Measurements from ENCODE around the gene PIGB.
"Not testable (repeated sequence)": the region's sequence is repeated elsewhere in the genome, so short reads cannot be mapped to it uniquely, and the experiment has no call there.

PIGB gene

DNA sequence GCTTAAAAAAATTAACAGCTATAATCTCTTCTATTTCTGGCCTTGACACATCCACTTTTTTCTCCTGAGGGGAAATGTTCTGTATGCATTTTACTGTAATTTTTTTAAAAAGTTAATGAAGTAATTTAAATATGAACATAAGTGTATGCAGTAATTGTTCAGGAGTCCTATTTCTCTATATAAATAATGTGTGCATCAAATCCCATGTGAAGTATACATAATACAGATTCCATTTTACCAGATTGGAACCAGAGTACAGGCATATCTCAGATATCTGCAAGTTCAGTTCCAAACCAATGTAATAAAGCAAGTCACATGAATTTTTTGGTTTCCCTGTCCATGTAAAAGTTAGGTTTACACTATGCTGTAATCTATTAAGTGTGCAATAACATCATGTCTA lies 62.6 kb downstream of the PIGB start:
- Histone ChIP-seq H2AFZ (ENCODE audit: low read length, unreplicated experiment) (no peak overlapping the region), H3K27ac (ENCODE audit: low read depth, low read length) (no peak overlapping the region), H3K27me3 (ENCODE audit: insufficient read depth, low read length) (no peaks in the 10 kb centered on the region), H3K4me1 (ENCODE audit: control insufficient read depth, insufficient read depth, low read length, unreplicated experiment) (no peaks in the 10 kb centered on the region), H3K79me2 (ENCODE audit: control insufficient read depth, insufficient read depth, low read length, unreplicated experiment) (no peaks in the 10 kb centered on the region), H3K36me3 (ENCODE audit: insufficient read depth, low read length) (peaks cover 18% of the 10 kb centered on the region), H3K4me3 (ENCODE audit: low read depth, low read length) (no peak overlapping the region)

DNA sequence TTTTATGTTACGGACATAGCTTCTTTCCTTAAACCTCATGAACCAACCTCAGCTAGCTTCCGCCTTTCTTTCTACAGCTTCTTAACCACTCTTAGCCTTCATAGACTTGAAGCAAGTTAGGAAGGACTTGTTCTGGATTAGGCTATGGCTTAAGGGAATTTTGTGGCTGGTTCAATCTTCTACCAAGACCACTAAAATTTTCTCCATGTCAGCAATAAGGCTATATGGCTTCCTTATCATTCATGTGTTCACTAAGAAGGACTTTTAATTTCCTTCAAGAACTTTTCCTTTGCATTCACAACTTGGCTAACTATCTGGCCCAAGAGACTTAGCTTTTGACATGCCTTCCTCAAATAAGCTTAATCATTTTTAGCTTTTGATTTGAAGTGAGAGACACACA lies 64.7 kb downstream of the PIGB start:
- no peaks in the 10 kb centered on the region for H3K79me2 ChIP-seq (ENCODE audit: control insufficient read depth, insufficient read depth, low read length, unreplicated experiment)
- H3K4me1 ChIP-seq (ENCODE audit: control insufficient read depth, insufficient read depth, low read length, unreplicated experiment) = peaks cover 7% of the 10 kb centered on the region
- H3K27me3 ChIP-seq (ENCODE audit: insufficient read depth, low read length) = no peaks in the 10 kb centered on the region
- H3K4me3 ChIP-seq (ENCODE audit: low read depth, low read length) = no peak overlapping the region
- H3K27ac ChIP-seq (ENCODE audit: low read depth, low read length) = no peak overlapping the region
- peaks cover 20% of the 10 kb centered on the region; the same call in 1 of the 2 replicates for H3K36me3 ChIP-seq (ENCODE audit: insufficient read depth, low read length)
- no peak overlapping the region for H2AFZ ChIP-seq (ENCODE audit: low read length, unreplicated experiment)

DNA sequence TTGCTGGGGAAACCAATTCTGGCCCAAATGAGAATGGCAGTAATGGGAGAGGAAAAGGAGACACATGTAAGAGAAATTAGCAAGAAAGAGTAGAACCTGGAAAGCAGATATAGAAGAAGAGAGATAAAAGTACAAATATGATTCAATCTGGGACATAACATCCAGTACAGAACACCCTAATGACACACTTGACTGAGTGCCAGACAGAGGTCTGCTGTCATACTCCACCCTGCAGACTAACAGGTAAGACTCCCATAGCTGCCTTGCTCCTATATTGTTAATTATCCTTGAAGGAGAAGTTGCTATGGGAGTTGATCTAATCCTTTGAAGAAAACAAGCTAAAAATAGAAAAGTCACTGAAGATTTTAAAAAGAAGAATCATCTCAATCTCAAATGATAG lies 68.0 kb downstream of the PIGB start:
- peaks cover 20% of the 10 kb centered on the region; the same call in 1 of the 2 replicates for H3K36me3 ChIP-seq (ENCODE audit: insufficient read depth, low read length)
- H3K79me2 ChIP-seq (ENCODE audit: control insufficient read depth, insufficient read depth, low read length, unreplicated experiment) = peaks cover 3% of the 10 kb centered on the region

DNA sequence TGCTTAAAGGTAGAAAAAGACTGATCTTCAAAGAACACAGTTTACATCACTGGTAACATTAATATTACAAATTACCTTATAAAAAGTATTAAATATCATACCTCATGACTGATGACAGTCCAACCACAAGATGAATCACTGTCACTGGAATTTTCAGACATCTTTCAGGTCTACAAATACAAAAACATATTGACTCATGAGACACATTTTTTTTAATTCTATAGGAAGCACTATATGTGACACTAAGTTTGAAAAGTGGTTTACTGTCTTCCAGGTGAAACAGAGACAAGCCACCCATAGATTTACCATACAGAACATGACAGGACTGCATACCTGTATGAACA lies 70.2 kb downstream of the PIGB start:
- Histone ChIP-seq H3K79me2 (ENCODE audit: control insufficient read depth, insufficient read depth, low read length, unreplicated experiment) (peaks cover 3% of the 10 kb centered on the region), H3K27ac (ENCODE audit: low read depth, low read length) (peak overlapping the region; percentile 81), H3K4me3 (ENCODE audit: low read depth, low read length) (peak overlapping the region; percentile 46), H3K4me1 (ENCODE audit: control insufficient read depth, insufficient read depth, low read length, unreplicated experiment) (peaks cover 16% of the 10 kb centered on the region), H2AFZ (ENCODE audit: low read length, unreplicated experiment) (no peak overlapping the region), H3K27me3 (ENCODE audit: insufficient read depth, low read length) (no peaks in the 10 kb centered on the region), H3K36me3 (ENCODE audit: insufficient read depth, low read length) (0 out of 2 replicates have a peak, but pooled peaks cover 10% of the 10 kb centered on the region)

More for the DNA sequence above, 68.0 kb downstream of the PIGB start:
- no peak overlapping the region for H2AFZ ChIP-seq (ENCODE audit: low read length, unreplicated experiment)
- no peaks in the 10 kb centered on the region for H3K27me3 ChIP-seq (ENCODE audit: insufficient read depth, low read length)
- H3K27ac ChIP-seq (ENCODE audit: low read depth, low read length) = no peak overlapping the region
- peaks cover 16% of the 10 kb centered on the region for H3K4me1 ChIP-seq (ENCODE audit: control insufficient read depth, insufficient read depth, low read length, unreplicated experiment)
- H3K4me3 ChIP-seq (ENCODE audit: low read depth, low read length) = no peak overlapping the region

DNA sequence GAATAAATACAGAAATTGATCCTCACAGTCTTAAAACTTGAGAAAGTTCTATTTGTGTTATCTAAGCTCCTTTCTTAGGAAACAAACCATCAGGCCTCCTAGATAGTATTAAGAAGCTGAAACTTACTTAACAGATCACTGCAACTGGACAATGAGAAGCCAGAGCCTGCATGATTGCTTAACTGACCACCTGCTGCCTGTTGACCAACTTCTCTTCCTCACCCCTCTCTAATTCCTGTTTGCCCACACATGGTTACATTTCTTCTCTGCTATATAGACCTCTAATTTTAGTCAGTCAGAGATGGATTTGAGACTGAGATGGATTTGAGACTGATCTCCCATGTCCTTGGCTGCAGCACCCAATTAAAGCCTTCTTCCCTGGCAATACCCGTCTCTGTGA lies 75.7 kb downstream of the PIGB start:
- H3K27me3 ChIP-seq (ENCODE audit: insufficient read depth, low read length) = no peaks in the 10 kb centered on the region
- no peak overlapping the region for H3K4me3 ChIP-seq (ENCODE audit: low read depth, low read length)
- H3K4me1 ChIP-seq (ENCODE audit: control insufficient read depth, insufficient read depth, low read length, unreplicated experiment) = peaks cover under 1% of the 10 kb centered on the region
- no peak overlapping the region for H3K27ac ChIP-seq (ENCODE audit: low read depth, low read length)
- no peak overlapping the region for H2AFZ ChIP-seq (ENCODE audit: low read length, unreplicated experiment)
- H3K36me3 ChIP-seq (ENCODE audit: insufficient read depth, low read length) = no peaks in the 10 kb centered on the region
- H3K79me2 ChIP-seq (ENCODE audit: control insufficient read depth, insufficient read depth, low read length, unreplicated experiment) = peaks cover 12% of the 10 kb centered on the region

DNA sequence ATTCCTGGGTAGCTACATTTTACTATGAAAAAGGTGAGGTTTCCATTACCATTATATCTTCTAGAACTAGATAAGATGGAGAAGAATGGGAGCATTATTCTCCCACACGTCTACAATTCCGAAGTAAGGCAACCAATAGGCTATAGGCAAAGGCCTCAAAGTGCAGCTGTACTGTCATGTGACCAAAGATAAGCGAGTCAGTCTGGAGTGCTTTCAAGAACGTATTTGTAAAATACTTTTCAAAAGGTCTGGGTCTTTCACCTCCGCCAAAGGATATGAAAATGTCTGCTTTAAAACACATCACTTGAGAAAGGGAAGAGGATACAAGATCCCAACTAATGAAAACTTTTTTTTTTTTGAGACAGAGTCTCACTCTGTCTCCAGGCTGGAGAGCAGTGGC lies 79.2 kb downstream of the PIGB start:
- Histone ChIP-seq H2AFZ (ENCODE audit: low read length, unreplicated experiment) (no peak overlapping the region), H3K79me2 (ENCODE audit: control insufficient read depth, insufficient read depth, low read length, unreplicated experiment) (peaks cover 29% of the 10 kb centered on the region)

DNA sequence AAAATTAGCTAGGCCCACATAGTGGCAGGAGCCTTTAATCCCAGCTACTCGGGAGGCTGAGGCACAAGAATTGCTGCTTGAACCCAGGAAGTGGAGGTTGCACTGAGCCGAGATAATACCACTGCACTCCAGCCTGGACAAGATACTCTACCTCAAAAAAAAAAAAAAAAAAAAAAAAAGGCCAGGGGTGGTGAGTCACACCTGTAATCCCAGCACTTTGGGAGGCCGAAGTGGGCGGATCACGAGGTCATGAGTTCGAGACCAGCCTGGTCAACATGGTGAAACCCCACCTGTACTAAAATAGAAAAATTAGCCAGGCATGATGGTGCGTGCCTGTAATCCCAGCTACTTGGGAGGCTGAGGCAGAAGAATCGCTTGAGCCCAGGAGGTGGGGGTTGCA lies 81.0 kb downstream of the PIGB start:
- H3K27ac ChIP-seq (ENCODE audit: low read depth, low read length); H3K27me3 ChIP-seq (ENCODE audit: insufficient read depth, low read length); H3K36me3 ChIP-seq (ENCODE audit: insufficient read depth, low read length); H2AFZ ChIP-seq (ENCODE audit: low read length, unreplicated experiment); H3K4me3 ChIP-seq (ENCODE audit: low read depth, low read length): not testable (repeated sequence)
- peaks cover 41% of the 10 kb centered on the region for H3K79me2 ChIP-seq (ENCODE audit: control insufficient read depth, insufficient read depth, low read length, unreplicated experiment)
- peaks cover 23% of the 10 kb centered on the region for H3K4me1 ChIP-seq (ENCODE audit: control insufficient read depth, insufficient read depth, low read length, unreplicated experiment)

More for the DNA sequence above, 79.2 kb downstream of the PIGB start:
- Histone ChIP-seq H3K4me3 (ENCODE audit: low read depth, low read length) (no peak overlapping the region), H3K27ac (ENCODE audit: low read depth, low read length) (no peak overlapping the region), H3K4me1 (ENCODE audit: control insufficient read depth, insufficient read depth, low read length, unreplicated experiment) (peaks cover 9% of the 10 kb centered on the region), H3K36me3 (ENCODE audit: insufficient read depth, low read length) (no peaks in the 10 kb centered on the region), H3K27me3 (ENCODE audit: insufficient read depth, low read length) (no peaks in the 10 kb centered on the region)

DNA sequence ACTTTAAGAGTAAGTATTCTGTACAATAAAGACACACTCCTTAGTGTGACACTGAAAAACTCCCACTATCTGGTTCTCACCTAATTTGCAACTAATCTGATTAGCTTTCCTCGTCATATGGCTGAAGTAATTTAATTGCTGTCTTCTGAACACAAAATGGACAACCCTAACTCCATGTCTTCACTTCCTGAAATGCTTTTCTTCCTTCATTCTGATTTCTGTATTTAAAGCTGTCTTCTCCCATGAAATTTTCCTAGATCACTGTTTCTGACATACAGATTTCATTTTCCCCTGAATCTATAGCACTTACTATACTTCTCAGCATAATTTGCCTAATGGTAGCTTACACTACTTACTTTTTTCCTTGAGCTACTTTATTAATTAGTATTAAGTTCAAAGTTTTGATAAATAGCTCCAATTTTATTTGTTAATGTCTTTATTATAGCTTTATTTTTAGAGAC lies 82.8 kb downstream of the PIGB start:
- Histone ChIP-seq H3K79me2 (ENCODE audit: control insufficient read depth, insufficient read depth, low read length, unreplicated experiment) (peaks cover 50% of the 10 kb centered on the region), H2AFZ (ENCODE audit: low read length, unreplicated experiment) (no peak overlapping the region), H3K4me1 (ENCODE audit: control insufficient read depth, insufficient read depth, low read length, unreplicated experiment) (peaks cover 23% of the 10 kb centered on the region), H3K4me3 (ENCODE audit: low read depth, low read length) (no peak overlapping the region), H3K27ac (ENCODE audit: low read depth, low read length) (no peak overlapping the region), H3K36me3 (ENCODE audit: insufficient read depth, low read length) (no peaks in the 10 kb centered on the region), H3K27me3 (ENCODE audit: insufficient read depth, low read length) (no peaks in the 10 kb centered on the region)

DNA sequence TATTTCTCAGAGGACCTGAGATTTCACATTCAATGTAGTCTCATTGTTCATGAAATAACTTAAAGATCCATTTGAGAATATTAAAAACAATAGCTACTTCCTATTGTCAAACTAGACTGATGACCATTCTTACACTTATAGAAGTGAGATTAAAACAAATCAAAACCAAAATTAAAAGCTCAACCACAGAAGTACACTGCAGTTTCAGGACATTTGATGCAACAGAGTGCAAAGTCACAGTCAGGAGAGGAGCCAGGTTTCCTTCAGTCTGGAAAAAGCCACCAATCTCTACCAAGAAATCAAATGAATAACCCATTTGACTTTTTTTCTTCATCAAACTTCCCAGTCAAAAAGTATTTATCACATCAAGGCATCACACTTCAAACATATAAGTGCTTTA lies 83.7 kb downstream of the PIGB start:
- Histone ChIP-seq H2AFZ (ENCODE audit: low read length, unreplicated experiment) (peak overlapping the region; percentile 86), H3K27me3 (ENCODE audit: insufficient read depth, low read length) (no peaks in the 10 kb centered on the region), H3K4me3 (ENCODE audit: low read depth, low read length) (peak overlapping the region; percentile 39; the same call in 1 of the 2 replicates), H3K27ac (ENCODE audit: low read depth, low read length) (peak overlapping the region; percentile 69), H3K4me1 (ENCODE audit: control insufficient read depth, insufficient read depth, low read length, unreplicated experiment) (peaks cover 23% of the 10 kb centered on the region), H3K79me2 (ENCODE audit: control insufficient read depth, insufficient read depth, low read length, unreplicated experiment) (peaks cover 53% of the 10 kb centered on the region), H3K36me3 (ENCODE audit: insufficient read depth, low read length) (no peaks in the 10 kb centered on the region)

DNA sequence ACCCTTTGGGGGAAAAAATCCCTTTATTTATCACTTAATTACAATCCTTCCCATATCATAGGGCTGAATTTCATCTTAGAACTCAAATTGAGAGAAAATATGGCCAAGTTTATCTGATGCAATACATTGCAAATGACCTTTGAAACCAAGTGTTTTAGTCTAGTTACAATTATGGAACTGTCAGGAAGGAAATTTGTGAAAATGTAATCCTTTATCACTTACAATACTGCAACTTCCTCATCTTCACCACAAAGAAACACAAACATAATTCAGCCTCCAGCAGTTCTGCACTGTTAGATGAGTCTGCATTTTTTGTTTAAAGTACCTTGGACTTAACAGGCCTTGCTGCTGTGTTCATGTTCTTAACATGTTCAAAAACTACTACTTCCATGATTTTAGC lies 84.5 kb downstream of the PIGB start:
- no peaks in the 10 kb centered on the region for H3K27me3 ChIP-seq (ENCODE audit: insufficient read depth, low read length)
- peaks cover 47% of the 10 kb centered on the region for H3K79me2 ChIP-seq (ENCODE audit: control insufficient read depth, insufficient read depth, low read length, unreplicated experiment)
- H3K36me3 ChIP-seq (ENCODE audit: insufficient read depth, low read length) = no peaks in the 10 kb centered on the region
- H2AFZ ChIP-seq (ENCODE audit: low read length, unreplicated experiment) = no peak overlapping the region
- peak overlapping the region; percentile 69 for H3K27ac ChIP-seq (ENCODE audit: low read depth, low read length)
- peak overlapping the region; percentile 23; the same call in 1 of the 2 replicates for H3K4me3 ChIP-seq (ENCODE audit: low read depth, low read length)
- peaks cover 23% of the 10 kb centered on the region for H3K4me1 ChIP-seq (ENCODE audit: control insufficient read depth, insufficient read depth, low read length, unreplicated experiment)

Data from ACC112 (cell line).